ENCODE measurements around the gene USP25.
"Not testable (repeated sequence)": the region's sequence is repeated elsewhere in the genome, so short reads cannot be mapped to it uniquely, and the experiment has no call there.

USP25 gene

DNA sequence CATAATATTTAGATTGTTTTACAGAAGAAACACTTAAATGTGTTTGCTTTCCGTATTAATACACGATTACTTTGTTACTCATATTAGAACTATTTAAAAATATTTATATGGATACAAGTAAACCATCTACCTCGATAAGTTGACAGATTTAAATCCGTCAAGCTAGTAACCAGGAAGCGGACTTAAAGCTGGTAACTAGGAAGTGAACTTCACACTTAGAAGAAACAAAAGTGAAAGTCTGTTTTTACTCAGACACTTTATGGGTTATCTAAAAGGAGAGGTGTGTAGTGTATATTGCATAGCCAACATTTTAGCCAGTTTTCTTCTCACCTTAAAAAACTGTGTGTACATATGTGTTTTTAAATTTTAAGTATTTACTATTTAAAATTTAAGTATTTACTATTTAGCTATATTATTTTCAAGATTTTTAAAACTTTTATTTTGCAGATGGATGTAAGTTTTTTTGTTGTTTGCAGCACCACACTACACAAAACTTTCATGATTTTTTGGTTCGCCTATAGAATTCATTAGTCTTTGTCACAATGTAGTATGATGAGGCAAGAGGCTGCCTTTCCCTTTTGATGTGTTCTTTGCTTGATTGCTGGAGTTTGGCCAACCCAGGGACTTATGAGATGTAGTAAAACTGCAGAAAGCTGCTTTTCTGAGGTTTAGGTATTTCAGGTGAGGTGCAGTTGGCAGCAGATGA lies 2.7 kb downstream of the USP25 start:
- DNase-seq (ENCODE audit: low read depth in 2 of 2): no peak

- no peak for DNase-seq (ENCODE audit: low read depth in 2 of 2)
These were observed 3.2 kb downstream of the USP25 start for GRCh38 chr21:15732996-15733329.

- no peak for DNase-seq (ENCODE audit: low read depth in 2 of 2)
These were observed 5.6 kb downstream of the USP25 start for GRCh38 chr21:15735409-15735808.

- DNase-seq (ENCODE audit: low read depth in 2 of 2): not testable (repeated sequence)
These were observed 6.1 kb downstream of the USP25 start for GRCh38 chr21:15735931-15736330.

DNA sequence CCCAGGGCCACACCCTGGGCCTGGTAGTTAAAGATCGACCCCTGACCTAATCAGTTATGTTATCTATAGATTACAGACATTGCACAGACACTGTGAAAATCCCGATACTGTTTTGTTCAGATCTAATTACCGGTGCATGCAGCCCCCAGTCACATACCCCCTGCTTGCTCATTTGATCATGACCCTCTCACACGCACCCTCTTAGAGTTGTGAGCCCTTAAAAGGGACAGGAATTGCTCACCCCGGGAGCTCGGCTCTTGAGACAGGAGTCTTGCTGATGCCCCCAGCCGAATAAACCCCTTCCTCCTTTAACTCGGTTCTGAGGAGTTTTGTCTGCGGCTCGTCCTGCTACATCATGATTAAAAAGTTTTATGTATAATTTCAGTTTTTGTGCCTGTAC lies 9.0 kb downstream of the USP25 start:
- DNase-seq (ENCODE audit: low read depth in 2 of 2): not testable (repeated sequence)

DNA sequence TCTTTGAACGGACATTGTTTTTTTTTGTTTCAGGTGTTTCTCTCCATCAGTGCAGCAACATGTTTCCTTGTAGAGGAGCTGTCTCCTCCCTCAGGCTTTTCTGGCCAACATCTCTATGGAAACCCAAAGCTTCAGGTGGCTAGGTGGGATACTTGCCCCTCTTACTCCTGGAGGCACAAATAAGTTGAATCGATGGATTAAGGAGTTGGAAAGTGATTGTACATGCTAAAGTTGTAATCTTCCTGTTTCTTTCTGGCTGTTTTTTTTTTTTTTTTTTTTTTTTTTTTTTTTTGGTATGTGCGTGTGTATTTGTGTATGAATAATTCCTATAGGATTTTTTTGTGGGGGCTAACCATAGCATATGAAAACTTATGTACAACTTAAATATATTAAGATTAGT lies 10.6 kb downstream of the USP25 start:
- DNase-seq (ENCODE audit: low read depth in 2 of 2): no peak

- DNase-seq (ENCODE audit: low read depth in 2 of 2): no peak
These were observed 11.7 kb downstream of the USP25 start for GRCh38 chr21:15741510-15741909.

- DNase-seq (ENCODE audit: low read depth in 2 of 2): no peak
These were observed 12.4 kb downstream of the USP25 start for GRCh38 chr21:15742052-15742670.

DNA sequence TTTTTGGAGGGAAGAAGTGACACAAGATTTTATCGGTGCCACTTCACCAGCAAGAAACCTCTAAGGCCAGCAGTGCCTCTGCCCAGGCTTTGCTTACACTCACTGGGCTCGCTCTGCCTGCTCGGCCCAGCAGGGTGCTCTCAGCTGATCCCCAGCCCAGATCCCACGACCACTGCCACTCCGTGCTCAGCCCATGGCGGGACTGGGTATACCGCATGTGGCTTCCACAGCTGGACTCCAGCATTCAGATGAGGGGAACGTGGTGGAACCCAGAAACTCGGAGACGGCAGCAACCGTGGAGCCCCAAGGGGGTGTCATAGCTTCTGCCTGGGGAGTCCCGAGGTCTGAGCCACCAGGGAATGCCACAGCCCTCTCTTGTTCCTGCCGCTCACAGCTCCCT lies 12.9 kb downstream of the USP25 start:
- no peak for DNase-seq (ENCODE audit: low read depth in 2 of 2)

DNA sequence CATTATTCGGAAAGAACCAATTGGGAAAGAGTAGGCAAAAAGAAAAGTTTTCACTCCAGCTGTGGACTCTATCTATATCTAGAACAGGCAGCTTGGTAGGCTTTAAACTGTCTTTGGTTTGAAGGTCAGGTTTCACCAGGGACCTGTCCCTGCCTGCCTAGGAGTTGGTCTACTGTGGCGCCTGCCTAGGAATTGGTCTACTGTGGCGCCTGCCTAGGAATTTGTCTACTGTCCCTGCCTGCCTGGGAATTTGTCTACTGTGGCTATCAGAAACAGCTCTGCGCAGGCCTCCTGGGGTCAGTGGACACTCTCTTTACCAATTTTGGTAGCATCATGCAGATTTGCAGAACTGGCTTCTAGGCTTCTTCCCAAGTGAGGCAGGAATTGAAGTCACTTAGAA lies 13.8 kb downstream of the USP25 start:
- DNase-seq (ENCODE audit: low read depth in 2 of 2): no peak

DNA sequence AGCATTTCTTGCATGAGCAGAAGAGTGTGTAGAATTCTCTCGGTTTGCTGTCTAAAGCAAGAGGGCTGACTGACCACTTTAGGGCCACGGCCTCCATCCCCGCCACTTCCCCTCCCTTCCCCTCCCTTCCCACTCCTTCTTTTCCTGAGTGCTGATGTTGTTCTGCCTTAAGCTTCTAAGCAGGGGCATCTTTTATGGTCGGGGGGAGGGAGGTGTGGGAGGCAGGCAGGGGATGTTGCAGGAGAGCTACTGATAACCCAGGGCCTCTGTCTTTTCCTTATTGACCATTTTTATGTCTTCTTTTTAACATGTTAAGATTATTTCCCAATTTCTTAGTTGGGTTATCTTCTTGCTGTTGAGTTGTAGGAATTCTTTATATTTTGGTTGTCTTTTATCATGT lies 15.1 kb downstream of the USP25 start:
- no peak for DNase-seq (ENCODE audit: low read depth in 2 of 2)

GRCh38 chr21:15748586-15748985 lies 18.8 kb downstream of the USP25 start:
- no peak for DNase-seq (ENCODE audit: low read depth in 2 of 2)

- no peak for DNase-seq (ENCODE audit: low read depth in 2 of 2)
These were observed 19.5 kb downstream of the USP25 start for GRCh38 chr21:15749082-15749860.

- no peak for DNase-seq (ENCODE audit: low read depth in 2 of 2)
These were observed 20.0 kb downstream of the USP25 start for GRCh38 chr21:15749861-15750159.

DNA sequence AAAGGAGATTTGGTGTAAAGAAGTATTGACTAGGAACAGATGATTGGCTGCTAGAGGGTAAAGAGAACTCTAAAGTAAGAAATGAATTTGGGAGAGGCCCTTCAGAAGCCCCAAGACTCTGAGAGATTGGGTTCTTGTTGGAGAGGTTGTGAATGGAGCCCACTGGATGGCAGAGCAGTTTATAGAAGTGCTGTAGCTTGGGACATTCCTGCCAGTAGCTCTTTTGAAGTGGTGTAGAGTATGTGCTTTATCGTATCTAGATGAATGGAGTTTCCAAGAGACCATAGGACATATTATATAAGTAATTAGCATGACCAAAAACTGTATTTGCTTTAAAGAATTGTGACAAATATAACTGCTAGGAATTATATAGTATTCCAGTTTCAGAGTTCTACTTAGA lies 21.3 kb downstream of the USP25 start:
- no peak for DNase-seq (ENCODE audit: low read depth in 2 of 2)

DNA sequence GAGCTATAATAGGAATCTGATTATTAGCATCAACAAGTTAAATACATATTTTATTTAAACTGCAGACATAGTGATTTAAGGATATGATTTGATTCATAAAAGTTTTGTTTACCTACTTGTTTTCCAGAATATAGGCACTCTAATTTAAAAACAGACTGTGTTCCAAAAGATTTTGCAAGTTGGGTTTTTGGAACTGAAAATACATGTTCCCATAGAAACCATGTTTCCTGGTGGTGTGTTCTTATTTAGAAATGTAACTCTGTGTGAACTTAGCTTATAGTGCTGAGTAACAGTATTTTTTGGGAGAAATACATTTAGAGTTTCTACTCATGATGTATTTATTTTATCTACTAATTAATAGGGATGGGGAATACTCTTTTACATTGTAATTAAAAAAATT lies 21.8 kb downstream of the USP25 start:
- no peak for DNase-seq (ENCODE audit: low read depth in 2 of 2)

GRCh38 chr21:15752763-15753407 lies 23.1 kb downstream of the USP25 start:
- DNase-seq (ENCODE audit: low read depth in 2 of 2): no peak

DNA sequence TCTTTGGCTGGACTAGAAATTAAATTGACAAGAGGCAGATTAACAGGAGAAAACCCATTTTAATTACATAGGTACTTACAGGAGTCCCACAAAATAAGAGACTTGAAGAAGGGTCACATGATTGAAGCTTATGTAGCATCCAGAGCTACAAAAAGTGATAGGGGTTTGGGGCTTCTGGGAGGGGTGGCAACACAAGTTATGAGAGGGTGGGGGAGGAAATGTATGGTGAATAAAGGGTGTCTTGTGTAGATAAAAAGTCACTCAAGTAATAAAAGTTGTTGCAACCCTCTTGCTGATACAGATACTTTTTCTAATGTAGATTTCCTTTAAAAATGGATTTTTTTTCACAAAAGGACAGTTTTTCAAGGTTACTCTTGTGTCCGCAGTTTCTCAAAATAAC lies 24.0 kb downstream of the USP25 start:
- DNase-seq (ENCODE audit: low read depth in 2 of 2): no peak

- no peak for DNase-seq (ENCODE audit: low read depth in 2 of 2)
These were observed 24.9 kb downstream of the USP25 start for GRCh38 chr21:15754640-15755039.

GRCh38 chr21:15755125-15755524 lies 25.3 kb downstream of the USP25 start:
- DNase-seq (ENCODE audit: low read depth in 2 of 2): no peak

DNA sequence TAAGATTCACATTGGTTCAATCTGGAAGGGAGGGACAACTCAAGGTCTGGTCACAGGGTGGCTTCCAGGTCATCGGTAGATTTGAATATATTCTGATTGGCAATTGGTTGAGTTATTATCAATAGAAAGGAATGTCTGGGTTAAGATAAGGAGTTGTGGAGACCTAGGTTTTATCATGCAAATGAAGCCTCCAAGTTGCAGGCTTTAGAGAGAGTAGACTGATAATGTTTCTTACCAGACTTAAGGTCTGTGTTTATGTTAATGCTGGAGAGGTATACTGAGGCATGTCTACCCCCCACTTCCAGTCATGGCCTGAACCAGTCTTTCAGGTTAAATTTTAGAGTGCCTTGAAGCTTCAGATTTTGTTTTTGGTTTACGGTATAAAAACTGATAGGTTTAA lies 29.7 kb downstream of the USP25 start:
- no peak for DNase-seq (ENCODE audit: low read depth in 2 of 2)

- no peak for DNase-seq (ENCODE audit: low read depth in 2 of 2)
These were observed 31.8 kb downstream of the USP25 start for GRCh38 chr21:15761507-15762100.

All from activated CD8-positive, alpha-beta memory T cell treated with anti-CD3 and anti-CD28 coated beads for 4 hours (primary cell).